DOHH2 (cell line): Measurements from ENCODE around the gene CDH12.

ENCODE experiments used
- H3F3A ChIP-seq: fragments of 200-600 bp; sonication (generic), shearing (Covaris generic); 2 replicates; pipeline ENCODE4 v1.6.0; 2016; ENCODE audit warnings: antibody characterized with exemption, mild to moderate bottlenecking; ENCODE audit not compliant: control insufficient read depth, insufficient read depth
- H3K27ac ChIP-seq: fragments of 200-600 bp; sonication (generic); 2 replicates; pipeline ENCODE4 v1.5.1; 2014; ENCODE audit warnings: low read depth, mild to moderate bottlenecking, low read length, moderate library complexity
- H3K27me3 ChIP-seq: fragments of 200-600 bp; sonication (generic); 2 replicates; pipeline ENCODE4 v1.6.1; 2014; ENCODE audit warnings: mild to moderate bottlenecking, low read length, mixed read lengths; ENCODE audit not compliant: control insufficient read depth
- H3K36me3 ChIP-seq: fragments of 200-600 bp; sonication (generic); 2 replicates; pipeline ENCODE4 v1.6.1; 2014; ENCODE audit warnings: mild to moderate bottlenecking, low read length, moderate library complexity, mixed read lengths; ENCODE audit not compliant: control insufficient read depth
- H3K4me1 ChIP-seq: fragments of 200-600 bp; sonication (generic); 2 replicates; pipeline ENCODE4 v1.6.1; 2014; ENCODE audit warnings: mild to moderate bottlenecking, low read length, mixed read lengths; ENCODE audit not compliant: control insufficient read depth
- H3K4me2 ChIP-seq: fragments of 200-600 bp; sonication (generic); 2 replicates; pipeline ENCODE4 v1.6.0; 2014; ENCODE audit warnings: mild to moderate bottlenecking, low read length, moderate library complexity
- H3K4me3 ChIP-seq: fragments of 200-600 bp; sonication (generic); 2 replicates; pipeline ENCODE4 v1.5.1; 2014; ENCODE audit warnings: mild to moderate bottlenecking, low read length, mixed read lengths
- H3K79me2 ChIP-seq: fragments of 200-600 bp; sonication (generic); 2 replicates; pipeline ENCODE4 v1.6.1; 2014; ENCODE audit warnings: mild to moderate bottlenecking, low read length, mixed read lengths; ENCODE audit not compliant: control insufficient read depth
- H3K9me2 ChIP-seq: fragments of 200-600 bp; sonication (generic); replicated peaks from 2 replicates; pipeline ENCODE4 v1.6.1; 2014; ENCODE audit warnings: mild to moderate bottlenecking, low read length, mixed read lengths; ENCODE audit not compliant: control insufficient read depth
- H3K9me3 ChIP-seq: fragments of 200-600 bp; sonication (generic); 2 replicates; pipeline ENCODE4 v1.6.1; 2014; ENCODE audit warnings: antibody characterized with exemption, low read length, mixed read lengths; ENCODE audit not compliant: control insufficient read depth, insufficient read depth
- H4K20me1 ChIP-seq: fragments of 200-600 bp; sonication (generic); 2 replicates; pipeline ENCODE4 v1.6.0; 2014; ENCODE audit warnings: low read depth, mild to moderate bottlenecking, antibody characterized with exemption, low read length, moderate library complexity; ENCODE audit not compliant: control insufficient read depth, insufficient read depth
- CTCF ChIP-seq: fragments of 200-600 bp; sonication (generic); IDR thresholded peaks from one replicate; pipeline ENCODE4 v1.5.1; 2014; ENCODE audit warnings: antibody characterized with exemption, mild to moderate bottlenecking, low read depth, low read length; ENCODE audit not compliant: poor library complexity, severe bottlenecking
- EZH2phosphoT487 ChIP-seq: fragments of 200-600 bp; sonication (generic); IDR thresholded peaks from 2 replicates; pipeline ENCODE4 v1.6.1; 2017; ENCODE audit warnings: borderline replicate concordance, mild to moderate bottlenecking, antibody characterized with exemption, low read length, moderate library complexity, mixed read lengths

CDH12 gene

DNA sequence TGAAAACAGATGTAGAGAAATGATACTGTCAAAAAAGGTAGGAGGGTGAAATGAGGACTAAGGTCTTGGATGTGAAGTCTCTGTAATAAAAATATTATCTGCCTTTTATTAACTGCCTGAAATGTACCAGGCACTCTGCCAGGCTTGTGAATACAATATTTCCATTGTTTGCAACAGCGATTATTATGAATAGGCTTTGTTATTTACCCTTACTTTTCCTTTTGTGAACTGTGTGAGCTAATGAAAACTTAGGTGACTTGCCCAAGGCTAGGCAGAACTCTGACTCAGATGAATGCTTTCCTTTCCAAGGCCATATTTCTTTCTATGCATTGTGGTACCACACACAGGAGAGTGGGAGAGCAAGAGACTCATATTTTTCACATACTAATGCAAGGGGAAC lies 204.1 kb downstream of the CDH12 start:
- Histone ChIP-seq H3F3A (no peaks in the 10 kb centered on the region), H3K36me3 (no peaks in the 10 kb centered on the region), H3K9me2 (no peaks in the 10 kb centered on the region), H3K79me2 (no peaks in the 10 kb centered on the region), H3K27ac (no peak overlapping the region), H4K20me1 (no peaks in the 10 kb centered on the region), H3K27me3 (no peaks in the 10 kb centered on the region), H3K4me3 (no peak overlapping the region), H3K4me1 (no peaks in the 10 kb centered on the region), H3K4me2 (no peak overlapping the region), H3K9me3 (no peaks in the 10 kb centered on the region)
- TF ChIP-seq CTCF (no peak), EZH2phosphoT487 (no peak)

DNA sequence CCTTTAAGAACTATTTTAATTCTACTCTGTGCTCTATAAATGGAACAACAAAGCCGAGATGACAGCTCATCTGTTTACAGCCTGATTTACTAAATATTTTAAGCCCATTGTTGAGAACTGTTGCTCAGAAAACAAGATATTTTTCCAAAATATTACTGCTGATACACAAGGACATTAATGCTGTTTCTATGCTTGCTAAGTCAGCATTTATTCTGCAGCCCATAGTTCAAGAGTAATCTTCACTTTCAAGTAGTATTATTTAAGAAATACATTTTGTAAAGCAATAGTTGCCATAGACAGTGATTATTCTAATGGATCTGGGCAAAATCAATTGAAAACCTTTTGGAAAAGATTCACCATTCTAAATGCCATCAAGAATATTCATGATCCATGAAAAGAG lies 208.3 kb downstream of the CDH12 start:
- H3K27ac ChIP-seq: no peak overlapping the region
- TF ChIP-seq CTCF (no peak), EZH2phosphoT487 (no peak)
- H3K27me3 ChIP-seq: no peaks in the 10 kb centered on the region
- H3K9me2 ChIP-seq: no peaks in the 10 kb centered on the region
- H3K4me2 ChIP-seq: no peak overlapping the region
- no peaks in the 10 kb centered on the region for H3K79me2 ChIP-seq
- no peak overlapping the region for H3K4me3 ChIP-seq
- H4K20me1 ChIP-seq: no peaks in the 10 kb centered on the region
- H3K4me1 ChIP-seq: no peaks in the 10 kb centered on the region
- no peaks in the 10 kb centered on the region for H3K9me3 ChIP-seq
- no peaks in the 10 kb centered on the region for H3F3A ChIP-seq
- H3K36me3 ChIP-seq: no peaks in the 10 kb centered on the region

- Histone ChIP-seq H3K4me3 (no peak overlapping the region), H3K36me3 (no peaks in the 10 kb centered on the region), H3K9me3 (no peaks in the 10 kb centered on the region), H3K27ac (no peak overlapping the region), H3F3A (no peaks in the 10 kb centered on the region), H4K20me1 (no peaks in the 10 kb centered on the region), H3K27me3 (no peaks in the 10 kb centered on the region), H3K4me1 (no peaks in the 10 kb centered on the region), H3K4me2 (no peak overlapping the region), H3K79me2 (no peaks in the 10 kb centered on the region), H3K9me2 (no peaks in the 10 kb centered on the region)
- TF ChIP-seq CTCF (no peak), EZH2phosphoT487 (no peak)
Observed at GRCh38 chr5:22643356-22643755, 209.8 kb downstream of the CDH12 start.

DNA sequence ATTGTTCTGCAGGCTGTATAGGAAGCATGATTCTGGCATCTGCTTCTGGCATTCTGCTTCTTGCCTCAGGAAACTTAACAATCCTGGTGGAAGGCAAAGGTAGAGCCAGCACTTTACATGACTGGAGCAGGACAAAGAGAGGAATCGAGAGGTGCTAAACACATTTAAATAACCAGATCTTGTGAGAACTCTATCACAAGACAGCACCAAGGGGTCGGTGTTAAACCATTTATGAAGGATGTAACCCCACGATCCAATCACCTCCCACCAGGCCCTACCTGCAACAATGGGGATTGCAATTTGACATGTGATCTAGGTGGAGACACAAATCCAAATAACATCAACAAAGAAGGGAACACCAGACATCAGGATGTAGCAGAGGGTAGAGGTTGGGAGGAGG lies 221.5 kb downstream of the CDH12 start:
- no peak overlapping the region for H3K4me2 ChIP-seq

More for the DNA sequence above, 221.5 kb downstream of the CDH12 start:
- no peak overlapping the region for H3K27ac ChIP-seq
- no peaks in the 10 kb centered on the region for H3K4me1 ChIP-seq
- no peaks in the 10 kb centered on the region for H3K9me3 ChIP-seq
- H3K4me3 ChIP-seq: no peak overlapping the region
- no peaks in the 10 kb centered on the region for H4K20me1 ChIP-seq
- H3K9me2 ChIP-seq: no peaks in the 10 kb centered on the region
- H3F3A ChIP-seq: no peaks in the 10 kb centered on the region
- H3K27me3 ChIP-seq: no peaks in the 10 kb centered on the region
- no peaks in the 10 kb centered on the region for H3K79me2 ChIP-seq
- H3K36me3 ChIP-seq: no peaks in the 10 kb centered on the region
- TF ChIP-seq EZH2phosphoT487 (no peak), CTCF (no peak)
